Fibroblast of lung (primary cell): ENCODE data around the gene GSN.

Experiments used
- EZH2 ChIP-seq: IDR thresholded peaks from 2 replicates; pipeline ENCODE4 v1.5.1; 2012; ENCODE audit warnings: low read length, control low read depth, mild to moderate bottlenecking; ENCODE audit errors: missing control alignments
- TF ChIP-seq, protein P1 (sequence below), 2 donors: IDR thresholded peaks in 1 of 2; conservative IDR thresholded peaks in 1 of 2; 1 replicate in 1 of 2; 2 replicates in 1 of 2; pipeline ENCODE4 v1.5.1; 2011 to 2012; ENCODE audit warnings: low read length in 2 of 2, control low read depth in 1 of 2, inconsistent platforms in 1 of 2, low read depth in 1 of 2, mild to moderate bottlenecking in 1 of 2

DNA sequence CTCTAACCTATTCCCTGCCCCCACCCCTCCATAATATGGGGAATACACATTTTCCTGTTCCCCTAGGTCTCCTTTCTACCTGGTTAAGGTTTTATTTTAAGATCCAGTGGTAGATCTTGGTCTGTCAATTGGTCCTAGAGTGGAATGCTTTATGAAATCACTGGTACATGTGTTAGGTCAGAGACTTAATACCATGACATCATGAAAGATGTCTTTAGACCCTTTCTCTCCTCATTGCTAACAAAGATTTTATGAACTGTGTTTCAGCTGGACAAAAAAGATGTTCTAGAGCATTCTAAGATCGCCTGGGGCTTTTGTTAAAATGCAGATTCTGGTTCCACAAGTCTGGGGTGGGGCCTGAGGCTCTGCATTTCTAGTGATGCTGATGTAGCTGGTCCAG is 9.1 kb downstream of the GSN start:
- TF ChIP-seq, protein P1, sequence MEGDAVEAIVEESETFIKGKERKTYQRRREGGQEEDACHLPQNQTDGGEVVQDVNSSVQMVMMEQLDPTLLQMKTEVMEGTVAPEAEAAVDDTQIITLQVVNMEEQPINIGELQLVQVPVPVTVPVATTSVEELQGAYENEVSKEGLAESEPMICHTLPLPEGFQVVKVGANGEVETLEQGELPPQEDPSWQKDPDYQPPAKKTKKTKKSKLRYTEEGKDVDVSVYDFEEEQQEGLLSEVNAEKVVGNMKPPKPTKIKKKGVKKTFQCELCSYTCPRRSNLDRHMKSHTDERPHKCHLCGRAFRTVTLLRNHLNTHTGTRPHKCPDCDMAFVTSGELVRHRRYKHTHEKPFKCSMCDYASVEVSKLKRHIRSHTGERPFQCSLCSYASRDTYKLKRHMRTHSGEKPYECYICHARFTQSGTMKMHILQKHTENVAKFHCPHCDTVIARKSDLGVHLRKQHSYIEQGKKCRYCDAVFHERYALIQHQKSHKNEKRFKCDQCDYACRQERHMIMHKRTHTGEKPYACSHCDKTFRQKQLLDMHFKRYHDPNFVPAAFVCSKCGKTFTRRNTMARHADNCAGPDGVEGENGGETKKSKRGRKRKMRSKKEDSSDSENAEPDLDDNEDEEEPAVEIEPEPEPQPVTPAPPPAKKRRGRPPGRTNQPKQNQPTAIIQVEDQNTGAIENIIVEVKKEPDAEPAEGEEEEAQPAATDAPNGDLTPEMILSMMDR (conservative IDR thresholded peaks at IDR 0.05 in 1 of 2, IDR thresholded peaks at IDR 0.05 in 1 of 2; ENCODE audit: low read depth in 1 of 2, low read length in 2 of 2): no peak
- TF ChIP-seq EZH2: no peak
